IMR-90 (cell line): ENCODE results near the gene NXPE2. TPM values are rescaled to one million over a fixed set of nuclear protein-coding genes. Genes with fewer than 3 reads are reported as not detected.

Source experiments
- ATAC-seq: fragments of 200-7000 bp; cut with Tn5 transposase; 2 replicates; pipeline ENCODE4 v1.9.1; 2020; ENCODE audit warnings: low read depth, mild to moderate bottlenecking, moderate library complexity
- BruUV-seq: library from RNA; stranded (reverse); fragments of 400-500 nt; replicated peaks from 2 replicates; lab custom pipeline; 2021; lab: Mats Ljungman, UMichigan
- CTCF ChIA-PET: fragments of 300-600 bp; formaldehyde crosslinking; extraction: SDS; loops from one replicate; lab custom pipeline; 2021; ENCODE audit warnings: antibody characterized with exemption; lab: Yijun Ruan, JAX
- POLR2A ChIA-PET: fragments of 300-600 bp; sonication (Branson Sonifier 250); formaldehyde crosslinking; loops from one replicate; lab custom pipeline; 2022; ENCODE audit warnings: antibody characterized with exemption; ENCODE audit not compliant: unreplicated experiment; lab: Charles Lee
- DNase-seq: peaks from one replicate; pipeline ENCODE4 v3.0.0; 2013
- H2AFZ ChIP-seq: replicated peaks from 2 replicates; pipeline ENCODE3; 2013; ENCODE audit warnings: low read length, mild to moderate bottlenecking; ENCODE audit not compliant: poor library complexity
- H2AK5ac ChIP-seq: 2 replicates; pipeline ENCODE4 v1.6.1; 2013; ENCODE audit warnings: low read depth, low read length, inconsistent platforms
- H2AK9ac ChIP-seq: replicated peaks from 2 replicates; pipeline ENCODE3; 2013; ENCODE audit warnings: mild to moderate bottlenecking, low read depth, low read length, moderate library complexity; ENCODE audit not compliant: poor library complexity
- H2BK120ac ChIP-seq: 2 replicates; pipeline ENCODE4 v1.6.1; 2013; ENCODE audit warnings: low read depth, low read length, inconsistent platforms
- H2BK15ac ChIP-seq: 3 replicates; pipeline ENCODE4 v1.6.1; 2013; ENCODE audit warnings: low read depth, low read length, inconsistent platforms
- H2BK20ac ChIP-seq: 2 replicates; pipeline ENCODE4 v1.6.1; 2013; ENCODE audit warnings: low read depth, mild to moderate bottlenecking, inconsistent platforms, low read length, moderate library complexity
- H2BK5ac ChIP-seq: 2 replicates; pipeline ENCODE4 v1.6.1; 2013; ENCODE audit warnings: mild to moderate bottlenecking, low read depth, low read length, inconsistent platforms; ENCODE audit not compliant: poor library complexity, severe bottlenecking
- H3K14ac ChIP-seq: replicated peaks from 2 replicates; pipeline ENCODE4 v1.6.1; 2013; ENCODE audit warnings: low read depth, low read length, inconsistent platforms
- H3K18ac ChIP-seq: 2 replicates; pipeline ENCODE4 v1.6.1; 2013; ENCODE audit warnings: low read depth, low read length, control low read depth
- H3K23ac ChIP-seq: 2 replicates; pipeline ENCODE4 v1.6.1; 2013; ENCODE audit warnings: low read depth, low read length, inconsistent platforms
- H3K27ac ChIP-seq: 2 replicates; pipeline ENCODE4 v1.5.1; 2013; ENCODE audit warnings: mild to moderate bottlenecking, control low read depth, low read length; ENCODE audit not compliant: insufficient read depth
- H3K27me3 ChIP-seq: 2 replicates; pipeline ENCODE4 v1.6.1; 2013; ENCODE audit warnings: low read length; ENCODE audit not compliant: control insufficient read depth, insufficient read depth
- H3K36me3 ChIP-seq: 2 replicates; pipeline ENCODE4 v1.6.1; 2013; ENCODE audit warnings: low read length, mixed read lengths; ENCODE audit not compliant: control insufficient read depth, insufficient read depth
- H3K4ac ChIP-seq: 2 replicates; pipeline ENCODE4 v1.6.1; 2013; ENCODE audit warnings: low read depth, low read length, inconsistent platforms
- H3K4me1 ChIP-seq: 2 replicates; pipeline ENCODE4 v1.6.1; 2013; ENCODE audit warnings: low read length, mixed read lengths; ENCODE audit not compliant: control insufficient read depth, insufficient read depth
- H3K4me2 ChIP-seq: 2 replicates; pipeline ENCODE4 v1.6.1; 2013; ENCODE audit warnings: low read depth, mild to moderate bottlenecking, control low read depth, low read length, moderate library complexity
- H3K4me3 ChIP-seq: 2 replicates; pipeline ENCODE4 v1.5.1; 2013; ENCODE audit warnings: low read depth, mild to moderate bottlenecking, control low read depth, low read length, moderate library complexity; ENCODE audit not compliant: insufficient read depth
- H3K56ac ChIP-seq: 2 replicates; pipeline ENCODE4 v1.6.1; 2013; ENCODE audit warnings: low read length, inconsistent platforms; ENCODE audit not compliant: insufficient read depth; ENCODE audit errors: extremely low read depth
- H3K79me1 ChIP-seq, 2 experiments: 2 replicates each; pipeline ENCODE4 v1.6.1; 2013; ENCODE audit warnings: low read length in 2 of 2, inconsistent platforms in 1 of 2, low read depth in 1 of 2
- H3K9ac ChIP-seq: 2 replicates; pipeline ENCODE4 v1.6.1; 2013; ENCODE audit warnings: low read depth, low read length, control low read depth
- H3K9me1 ChIP-seq: 2 replicates; pipeline ENCODE4 v1.6.1; 2013; ENCODE audit warnings: low read length, inconsistent platforms; ENCODE audit not compliant: insufficient read depth
- H3K9me3 ChIP-seq: 2 replicates; pipeline ENCODE4 v1.6.1; 2013; ENCODE audit warnings: low read length; ENCODE audit not compliant: control insufficient read depth, insufficient read depth
- H4K20me1 ChIP-seq: 2 replicates; pipeline ENCODE4 v1.6.1; 2013; ENCODE audit warnings: low read length, inconsistent platforms; ENCODE audit not compliant: insufficient read depth
- H4K5ac ChIP-seq: 2 replicates; pipeline ENCODE4 v1.6.1; 2013; ENCODE audit warnings: mild to moderate bottlenecking, low read depth, low read length, control low read depth
- H4K8ac ChIP-seq, 2 experiments: 2 replicates each; pipeline ENCODE4 v1.6.1; 2013; ENCODE audit warnings: low read depth in 2 of 2, low read length in 2 of 2, control low read depth in 1 of 2, inconsistent platforms in 1 of 2
- H4K91ac ChIP-seq: 2 replicates; pipeline ENCODE4 v1.6.1; 2013; ENCODE audit warnings: low read depth, low read length, inconsistent platforms; ENCODE audit not compliant: insufficient read depth
- BHLHE40 ChIP-seq: fragments of 150-350 bp; IDR thresholded peaks from 2 replicates; pipeline ENCODE4 v1.6.1; 2016; ENCODE audit warnings: mild to moderate bottlenecking, low read depth, low read length
- CEBPB ChIP-seq: IDR thresholded peaks from 2 replicates; pipeline ENCODE4 v1.6.1; 2012; ENCODE audit warnings: low read depth, low read length, improper control_type of control experiment
- CHD1 ChIP-seq: IDR thresholded peaks from 2 replicates; pipeline ENCODE4 v1.6.1; 2012; ENCODE audit warnings: low read depth, low read length, improper control_type of control experiment
- ELK1 ChIP-seq: fragments of 150-350 bp; IDR thresholded peaks from 2 replicates; pipeline ENCODE4 v1.6.1; 2016; ENCODE audit warnings: low read depth, mild to moderate bottlenecking, low read length, moderate library complexity, borderline replicate concordance
- FOS ChIP-seq: fragments of 150-350 bp; IDR thresholded peaks from 2 replicates; pipeline ENCODE4 v1.6.1; 2016; ENCODE audit warnings: low read depth, low read length
- NFE2L2 ChIP-seq: fragments of 150-350 bp; IDR thresholded peaks from 2 replicates; pipeline ENCODE4 v1.6.1; 2016; ENCODE audit warnings: low read depth, mild to moderate bottlenecking, low read length
- RCOR1 ChIP-seq: IDR thresholded peaks from 2 replicates; pipeline ENCODE4 v1.6.1; 2012; ENCODE audit warnings: mild to moderate bottlenecking, low read length, improper control_type of control experiment; ENCODE audit not compliant: insufficient replicate concordance
- WGBS, 2 experiments: methylation state at CpG; one replicate each; pipeline versions ENCODE4 v1.1.5 to v1.1.7; 2013; ENCODE audit warnings: missing lambda C conversion rate in 2 of 2; ENCODE audit not compliant: insufficient read length in 1 of 2; ENCODE audit errors: extremely low coverage in 2 of 2; 5-methylcytosine and 5-hydroxymethylcytosine counted together
- dilution Hi-C: fragments of 300-500 bp; cut with HindIII; formaldehyde crosslinking; loops from one replicate; pipeline ENCODE4 v1.14.3; 2018; ENCODE audit warnings: low sequenced_read_pairs; ENCODE audit not compliant: unreplicated experiment
- in situ Hi-C: fragments of 300-500 bp; cut with MboI; formaldehyde crosslinking; loops from 3 replicates; pipeline ENCODE4 v1.14.3; 2019; ENCODE audit warnings: low sequenced_read_pairs, inconsistent platforms, mixed read lengths
- intact Hi-C: fragments of 100-400 bp; cut with micrococcal nuclease; formaldehyde crosslinking; loops from 2 replicates; pipeline ENCODE4 v1.10.0; 2022
- polyA plus RNA-seq, 3 experiments: library from polyadenylated mRNA; depleted of rRNA; stranded (reverse); fragments of >200 nt; gene quantifications; 2 replicates each; pipeline ENCODE4 v1.2.3, GENCODE V29; 2012; ENCODE audit warnings: low replicate concordance in 1 of 3
- total RNA-seq: library from RNA; depleted of rRNA; stranded (reverse); fragments of >200 nt; gene quantifications from 2 replicates; pipeline ENCODE4 v1.2.3, GENCODE V29; 2012
- TF ChIP-seq, protein P1 (sequence below): conservative IDR thresholded peaks from 2 replicates; pipeline ENCODE4 v1.5.1; 2012; ENCODE audit warnings: mild to moderate bottlenecking, low read depth, low read length, improper control_type of control experiment
- TF ChIP-seq, protein P2 (sequence below): fragments of 150-350 bp; IDR thresholded peaks from 2 replicates; pipeline ENCODE4 v1.6.1; 2017; ENCODE audit warnings: mild to moderate bottlenecking, antibody characterized with exemption, low read length, low read depth

NXPE2 gene
- total and polyA plus RNA-seq, 2 of the 4 experiments (the other 2 are of a cell fraction) = not detected

DNA sequence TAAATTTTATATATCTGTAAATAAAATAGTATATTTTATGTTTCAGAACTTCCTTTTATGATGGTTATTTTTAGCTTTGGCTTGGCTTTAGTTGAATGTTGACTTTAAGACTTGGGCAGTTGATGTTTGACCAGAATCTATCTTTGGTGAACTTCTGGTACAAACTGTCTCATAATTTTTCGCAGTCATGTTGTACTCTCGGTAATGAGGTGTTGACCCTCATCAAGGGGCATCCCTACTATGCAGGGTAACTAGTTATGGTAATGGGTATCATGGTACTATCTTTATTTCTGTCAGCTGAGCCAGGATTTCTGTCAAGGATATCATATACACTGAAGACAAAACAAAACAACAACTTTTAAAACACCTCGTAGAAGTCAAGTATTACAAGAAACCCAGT lies 67.7 kb downstream of the NXPE2 start:
- in situ Hi-C loops = no loop called here
- Histone ChIP-seq H3K79me1 (no peaks in the 10 kb centered on the region), H3K9ac (no peak overlapping the region), H4K91ac (no peak overlapping the region), H4K20me1 (no peaks in the 10 kb centered on the region), H2BK15ac (no peak overlapping the region), H4K5ac (no peak overlapping the region), H2BK5ac (no peak overlapping the region), H2AK9ac (no peak overlapping the region), H2BK120ac (no peak overlapping the region), H3K27ac (no peak overlapping the region), H3K4ac (no peak overlapping the region), H3K36me3 (no peaks in the 10 kb centered on the region), H2BK20ac (no peak overlapping the region), H4K8ac (no peak overlapping the region), H3K9me1 (no peaks in the 10 kb centered on the region), H3K9me3 (no peaks in the 10 kb centered on the region), H3K27me3 (no peaks in the 10 kb centered on the region), H2AFZ (no peak overlapping the region), H2AK5ac (no peak overlapping the region), H3K14ac (no peak overlapping the region), H3K23ac (no peak overlapping the region), H3K56ac (no peak overlapping the region), H3K4me2 (no peak overlapping the region), H3K4me1 (no peaks in the 10 kb centered on the region), H3K4me3 (no peak overlapping the region), H3K18ac (no peak overlapping the region)
- ATAC-seq (no peak), DNase-seq (no peak)
- TF ChIP-seq, protein P1, sequence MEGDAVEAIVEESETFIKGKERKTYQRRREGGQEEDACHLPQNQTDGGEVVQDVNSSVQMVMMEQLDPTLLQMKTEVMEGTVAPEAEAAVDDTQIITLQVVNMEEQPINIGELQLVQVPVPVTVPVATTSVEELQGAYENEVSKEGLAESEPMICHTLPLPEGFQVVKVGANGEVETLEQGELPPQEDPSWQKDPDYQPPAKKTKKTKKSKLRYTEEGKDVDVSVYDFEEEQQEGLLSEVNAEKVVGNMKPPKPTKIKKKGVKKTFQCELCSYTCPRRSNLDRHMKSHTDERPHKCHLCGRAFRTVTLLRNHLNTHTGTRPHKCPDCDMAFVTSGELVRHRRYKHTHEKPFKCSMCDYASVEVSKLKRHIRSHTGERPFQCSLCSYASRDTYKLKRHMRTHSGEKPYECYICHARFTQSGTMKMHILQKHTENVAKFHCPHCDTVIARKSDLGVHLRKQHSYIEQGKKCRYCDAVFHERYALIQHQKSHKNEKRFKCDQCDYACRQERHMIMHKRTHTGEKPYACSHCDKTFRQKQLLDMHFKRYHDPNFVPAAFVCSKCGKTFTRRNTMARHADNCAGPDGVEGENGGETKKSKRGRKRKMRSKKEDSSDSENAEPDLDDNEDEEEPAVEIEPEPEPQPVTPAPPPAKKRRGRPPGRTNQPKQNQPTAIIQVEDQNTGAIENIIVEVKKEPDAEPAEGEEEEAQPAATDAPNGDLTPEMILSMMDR = no peak
- TF ChIP-seq ELK1 = no peak
- TF ChIP-seq NFE2L2 = no peak
- TF ChIP-seq FOS = no peak
- TF ChIP-seq BHLHE40 = no peak
- no peak for TF ChIP-seq CHD1
- no peak for TF ChIP-seq RCOR1
- TF ChIP-seq, protein P2, sequence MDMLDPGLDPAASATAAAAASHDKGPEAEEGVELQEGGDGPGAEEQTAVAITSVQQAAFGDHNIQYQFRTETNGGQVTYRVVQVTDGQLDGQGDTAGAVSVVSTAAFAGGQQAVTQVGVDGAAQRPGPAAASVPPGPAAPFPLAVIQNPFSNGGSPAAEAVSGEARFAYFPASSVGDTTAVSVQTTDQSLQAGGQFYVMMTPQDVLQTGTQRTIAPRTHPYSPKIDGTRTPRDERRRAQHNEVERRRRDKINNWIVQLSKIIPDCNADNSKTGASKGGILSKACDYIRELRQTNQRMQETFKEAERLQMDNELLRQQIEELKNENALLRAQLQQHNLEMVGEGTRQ = no peak
- no peak for TF ChIP-seq CEBPB
- dilution Hi-C loops = no loop called here
- ChIA-PET CTCF (interaction anchor here (0.6 kb wide), 1 partner anchor 1939 kb away, joined by 3 read pairs; no protein-coding TSS in a partner anchor), POLR2A (no interaction called here)
- intact Hi-C loops = no loop called here
- WGBS, 2 experiments = no CpG with 5 or more reads among the region's 3 CpGs
- BruUV-seq = no TSS peak
